ENCODE data around the gene GSK3B.

Gene GSK3B

DNA sequence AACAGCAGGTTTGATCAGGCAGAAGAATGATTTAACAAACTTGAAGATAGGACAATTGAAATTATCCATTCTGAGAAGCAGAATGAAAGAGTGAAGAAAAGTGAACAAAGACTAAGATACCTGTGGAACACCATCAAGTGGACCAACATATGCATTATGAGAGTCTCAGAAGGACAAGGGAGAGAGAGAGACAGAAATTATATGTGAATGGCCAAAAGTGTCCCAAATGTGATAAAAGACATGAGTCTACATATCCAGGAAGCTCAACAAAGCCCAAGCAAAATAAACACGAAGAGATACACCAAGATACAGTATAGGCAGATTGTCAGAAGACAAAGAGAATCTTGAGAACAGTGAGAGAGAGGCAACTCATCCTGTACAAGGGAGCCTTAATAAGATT is 317.9 kb downstream of the GSK3B start:
- TF ChIP-seq, protein P1, sequence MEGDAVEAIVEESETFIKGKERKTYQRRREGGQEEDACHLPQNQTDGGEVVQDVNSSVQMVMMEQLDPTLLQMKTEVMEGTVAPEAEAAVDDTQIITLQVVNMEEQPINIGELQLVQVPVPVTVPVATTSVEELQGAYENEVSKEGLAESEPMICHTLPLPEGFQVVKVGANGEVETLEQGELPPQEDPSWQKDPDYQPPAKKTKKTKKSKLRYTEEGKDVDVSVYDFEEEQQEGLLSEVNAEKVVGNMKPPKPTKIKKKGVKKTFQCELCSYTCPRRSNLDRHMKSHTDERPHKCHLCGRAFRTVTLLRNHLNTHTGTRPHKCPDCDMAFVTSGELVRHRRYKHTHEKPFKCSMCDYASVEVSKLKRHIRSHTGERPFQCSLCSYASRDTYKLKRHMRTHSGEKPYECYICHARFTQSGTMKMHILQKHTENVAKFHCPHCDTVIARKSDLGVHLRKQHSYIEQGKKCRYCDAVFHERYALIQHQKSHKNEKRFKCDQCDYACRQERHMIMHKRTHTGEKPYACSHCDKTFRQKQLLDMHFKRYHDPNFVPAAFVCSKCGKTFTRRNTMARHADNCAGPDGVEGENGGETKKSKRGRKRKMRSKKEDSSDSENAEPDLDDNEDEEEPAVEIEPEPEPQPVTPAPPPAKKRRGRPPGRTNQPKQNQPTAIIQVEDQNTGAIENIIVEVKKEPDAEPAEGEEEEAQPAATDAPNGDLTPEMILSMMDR (IDR thresholded peaks at IDR 0.05; ENCODE audit: insufficient read depth, low read depth, low read length, missing control alignments): no peak
- no peak overlapping the region for H3K4me3 ChIP-seq (ENCODE audit: low read depth, low read length)
- no peak for DNase-seq (ENCODE audit: low read depth)

DNA sequence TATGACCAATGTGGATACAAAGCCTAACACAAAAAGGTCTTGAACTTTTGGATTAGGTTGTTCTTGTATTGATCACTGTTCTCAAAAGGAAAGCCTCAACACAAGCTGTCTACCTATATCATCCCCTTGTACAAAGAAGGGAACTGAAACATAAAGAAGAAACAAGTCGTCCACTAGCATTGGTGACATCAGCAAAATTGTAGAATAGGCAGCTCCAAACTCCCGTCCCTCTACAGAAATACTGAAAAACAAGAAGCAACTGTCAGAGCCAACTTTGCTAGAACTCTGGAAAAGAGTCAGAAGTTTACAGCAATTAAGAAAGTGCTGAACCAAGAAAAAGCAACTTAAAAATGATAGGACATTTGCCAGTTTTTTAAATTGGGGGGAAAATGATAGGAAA is 319.8 kb downstream of the GSK3B start:
- TF ChIP-seq, protein P1 (IDR thresholded peaks at IDR 0.05; ENCODE audit: insufficient read depth, low read depth, low read length, missing control alignments): no peak
- no peak overlapping the region for H3K4me3 ChIP-seq (ENCODE audit: low read depth, low read length)
- peak; percentile 13 for DNase-seq (ENCODE audit: low read depth)
